Ishikawa (cell line): Measurements from ENCODE around the gene MAP3K5.

ENCODE experiments used
- CEBPB ChIP-seq: IDR thresholded peaks from 2 replicates; pipeline ENCODE4 v1.6.1; 2012
- CREB1 ChIP-seq: IDR thresholded peaks from 2 replicates; pipeline ENCODE4 v1.6.1; 2012; ENCODE audit warnings: low read depth
- EGR1 ChIP-seq: IDR thresholded peaks from 2 replicates; pipeline ENCODE4 v1.6.1; 2012
- EP300 ChIP-seq: IDR thresholded peaks from 2 replicates; pipeline ENCODE4 v1.6.1; 2012; ENCODE audit warnings: borderline replicate concordance
- FOXM1 ChIP-seq: IDR thresholded peaks from 2 replicates; pipeline ENCODE4 v1.6.1; 2012; ENCODE audit warnings: low read depth, borderline replicate concordance
- MAX ChIP-seq: IDR thresholded peaks from 2 replicates; pipeline ENCODE4 v1.6.1; 2012
- NFIC ChIP-seq: IDR thresholded peaks from 2 replicates; pipeline ENCODE4 v1.6.1; 2012
- RAD21 ChIP-seq: IDR thresholded peaks from 2 replicates; pipeline ENCODE4 v1.6.1; 2012; ENCODE audit warnings: low read depth
- REST ChIP-seq: IDR thresholded peaks from 2 replicates; pipeline ENCODE4 v1.6.1; 2012; ENCODE audit warnings: low read depth, mild to moderate bottlenecking
- TAF1 ChIP-seq: IDR thresholded peaks from 2 replicates; pipeline ENCODE4 v1.6.1; 2012; ENCODE audit warnings: low read depth, mild to moderate bottlenecking
- TCF12 ChIP-seq: IDR thresholded peaks from 2 replicates; pipeline ENCODE4 v1.6.1; 2012; ENCODE audit warnings: low read depth
- TEAD4 ChIP-seq: IDR thresholded peaks from 2 replicates; pipeline ENCODE4 v1.6.1; 2012
- USF1 ChIP-seq: IDR thresholded peaks from 2 replicates; pipeline ENCODE4 v1.6.1; 2012
- YY1 ChIP-seq: IDR thresholded peaks from 2 replicates; pipeline ENCODE4 v1.6.1; 2012; ENCODE audit warnings: low read depth
- ZBTB7A ChIP-seq: IDR thresholded peaks from 2 replicates; pipeline ENCODE4 v1.6.1; 2012; ENCODE audit warnings: low read depth

MAP3K5 gene

GRCh38 chr6:136567688-136568087 is 224.6 kb downstream of the MAP3K5 start:
- no peak for TF ChIP-seq TEAD4

GRCh38 chr6:136566851-136567250 is 225.4 kb downstream of the MAP3K5 start:
- no peak for TF ChIP-seq TEAD4
- no peak for TF ChIP-seq TAF1
- no peak for TF ChIP-seq CREB1
- no peak for TF ChIP-seq NFIC
- TF ChIP-seq CEBPB, result no peak
- TF ChIP-seq YY1, result no peak
- no peak for TF ChIP-seq EGR1
- TF ChIP-seq RAD21, result no peak
- no peak for TF ChIP-seq MAX
- TF ChIP-seq TCF12, result no peak
- no peak for TF ChIP-seq ZBTB7A
- TF ChIP-seq USF1, result no peak

- TF ChIP-seq CEBPB (no peak), RAD21 (no peak), TEAD4 (no peak), TAF1 (no peak)
Observed at GRCh38 chr6:136566007-136566487, 226.2 kb downstream of the MAP3K5 start.

- TF ChIP-seq ZBTB7A (no peak), EP300 (no peak), TEAD4 (no peak), MAX (no peak), NFIC (no peak), YY1 (no peak), CREB1 (no peak), REST (no peak), USF1 (no peak), CEBPB (no peak), TCF12 (no peak), TAF1 (no peak), RAD21 (no peak), FOXM1 (no peak)
Observed at GRCh38 chr6:136564180-136564579, 228.1 kb downstream of the MAP3K5 start.

- TF ChIP-seq EGR1 (no peak), REST (no peak), FOXM1 (no peak), RAD21 (no peak), USF1 (no peak), MAX (no peak), CEBPB (no peak), TEAD4 (no peak), YY1 (no peak), CREB1 (no peak), NFIC (no peak), TAF1 (no peak), EP300 (no peak), TCF12 (no peak), ZBTB7A (no peak)
Observed at GRCh38 chr6:136563386-136564152, 228.7 kb downstream of the MAP3K5 start.
